Bronchial epithelial cell (primary cell): Measurements from ENCODE around the gene GNMT. TPM values are rescaled to one million over a fixed set of nuclear protein-coding genes. Genes with fewer than 3 reads are reported as not detected.

Experiments used
- DNase-seq: peaks from one replicate; pipeline ENCODE4 v3.0.0-alpha.2; 2010; ENCODE audit warnings: low read depth
- FAIRE-seq: peaks from 2 replicates; lab custom pipeline; 2011; peaks lifted over from hg19 to GRCh38; lab: Jason Lieb, UNC
- H3K27me3 ChIP-seq: 2 replicates; pipeline ENCODE4 v1.5.1; 2011; ENCODE audit warnings: low read length; ENCODE audit not compliant: control insufficient read depth, insufficient read depth
- H3K36me3 ChIP-seq: 2 replicates; pipeline ENCODE4 v1.5.1; 2011; ENCODE audit warnings: low read length; ENCODE audit not compliant: control insufficient read depth, insufficient read depth
- H3K4me3 ChIP-seq: 2 replicates; pipeline ENCODE4 v1.5.1; 2011; ENCODE audit warnings: mild to moderate bottlenecking, low read depth, low read length, control low read depth
- total RNA-seq: library from RNA; depleted of rRNA; stranded (reverse); fragments of >200 nt; gene quantifications from 2 replicates; pipeline ENCODE4 v1.2.1, GENCODE V29; 2014
- TF ChIP-seq, protein P1 (sequence below): IDR thresholded peaks from 2 replicates; pipeline ENCODE4 v1.5.1; 2011; ENCODE audit warnings: mild to moderate bottlenecking, moderate library complexity, low read length, control low read depth, inconsistent platforms; ENCODE audit not compliant: insufficient read depth, severe bottlenecking

Gene GNMT
- 0.26 TPM in 1 of 2 replicates, not detected in the other for total RNA-seq

DNA sequence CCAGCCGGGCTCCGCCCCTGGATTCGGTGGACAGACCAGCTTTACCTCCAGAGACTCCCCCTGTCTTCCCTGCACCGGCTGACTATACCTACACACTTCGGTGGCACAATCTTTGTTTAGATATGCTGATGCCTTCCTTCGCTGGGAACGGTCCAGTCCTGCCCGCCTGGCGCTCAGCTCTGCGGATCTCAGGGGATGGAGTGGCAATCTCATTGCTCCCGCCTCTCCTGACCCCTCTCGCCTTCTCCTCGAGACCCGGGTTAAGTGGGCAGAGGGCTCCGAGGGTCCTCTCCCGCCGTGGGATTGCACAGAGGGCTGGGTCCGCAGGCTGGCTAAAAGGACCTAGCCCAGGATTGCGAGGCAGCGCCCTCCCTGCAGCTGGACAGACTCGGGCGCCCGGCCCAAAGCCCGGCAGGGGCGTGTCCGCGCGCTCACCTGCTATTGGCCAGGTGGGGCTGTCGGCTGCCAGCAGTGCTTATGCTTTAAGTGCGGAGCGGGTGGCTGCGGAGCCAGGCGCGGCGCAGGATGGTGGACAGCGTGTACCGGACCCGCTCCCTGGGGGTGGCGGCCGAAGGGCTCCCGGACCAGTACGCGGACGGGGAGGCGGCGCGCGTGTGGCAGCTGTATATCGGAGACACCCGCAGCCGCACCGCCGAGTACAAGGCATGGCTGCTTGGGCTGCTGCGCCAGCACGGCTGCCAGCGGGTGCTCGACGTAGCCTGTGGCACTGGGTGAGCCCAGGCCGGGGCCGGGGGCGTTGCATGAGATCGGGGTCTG is at the start of gene GNMT:
TSS of gene GNMT (plus strand) at position 512 of the 777 bp plus-strand sequence. CDS start at position 526, 14 bp downstream.
- Histone ChIP-seq H3K27me3 (no peaks in the 10 kb centered on the region), H3K36me3 (peaks cover 14% of the 10 kb centered on the region), H3K4me3 (peak within 1 kb of the TSS; percentile 37)
- TF ChIP-seq, protein P1, sequence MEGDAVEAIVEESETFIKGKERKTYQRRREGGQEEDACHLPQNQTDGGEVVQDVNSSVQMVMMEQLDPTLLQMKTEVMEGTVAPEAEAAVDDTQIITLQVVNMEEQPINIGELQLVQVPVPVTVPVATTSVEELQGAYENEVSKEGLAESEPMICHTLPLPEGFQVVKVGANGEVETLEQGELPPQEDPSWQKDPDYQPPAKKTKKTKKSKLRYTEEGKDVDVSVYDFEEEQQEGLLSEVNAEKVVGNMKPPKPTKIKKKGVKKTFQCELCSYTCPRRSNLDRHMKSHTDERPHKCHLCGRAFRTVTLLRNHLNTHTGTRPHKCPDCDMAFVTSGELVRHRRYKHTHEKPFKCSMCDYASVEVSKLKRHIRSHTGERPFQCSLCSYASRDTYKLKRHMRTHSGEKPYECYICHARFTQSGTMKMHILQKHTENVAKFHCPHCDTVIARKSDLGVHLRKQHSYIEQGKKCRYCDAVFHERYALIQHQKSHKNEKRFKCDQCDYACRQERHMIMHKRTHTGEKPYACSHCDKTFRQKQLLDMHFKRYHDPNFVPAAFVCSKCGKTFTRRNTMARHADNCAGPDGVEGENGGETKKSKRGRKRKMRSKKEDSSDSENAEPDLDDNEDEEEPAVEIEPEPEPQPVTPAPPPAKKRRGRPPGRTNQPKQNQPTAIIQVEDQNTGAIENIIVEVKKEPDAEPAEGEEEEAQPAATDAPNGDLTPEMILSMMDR: no peak
- FAIRE-seq (no peak), DNase-seq (peak; percentile 57)

- FAIRE-seq (no peak), DNase-seq (no peak)
- TF ChIP-seq, protein P1: no peak
- no peak overlapping the region for H3K4me3 ChIP-seq
- H3K36me3 ChIP-seq: no peaks in the 10 kb centered on the region
- H3K27me3 ChIP-seq: no peaks in the 10 kb centered on the region
These were observed 49.2 kb upstream of the GNMT start for GRCh38 chr6:42911171-42912021.

DNA sequence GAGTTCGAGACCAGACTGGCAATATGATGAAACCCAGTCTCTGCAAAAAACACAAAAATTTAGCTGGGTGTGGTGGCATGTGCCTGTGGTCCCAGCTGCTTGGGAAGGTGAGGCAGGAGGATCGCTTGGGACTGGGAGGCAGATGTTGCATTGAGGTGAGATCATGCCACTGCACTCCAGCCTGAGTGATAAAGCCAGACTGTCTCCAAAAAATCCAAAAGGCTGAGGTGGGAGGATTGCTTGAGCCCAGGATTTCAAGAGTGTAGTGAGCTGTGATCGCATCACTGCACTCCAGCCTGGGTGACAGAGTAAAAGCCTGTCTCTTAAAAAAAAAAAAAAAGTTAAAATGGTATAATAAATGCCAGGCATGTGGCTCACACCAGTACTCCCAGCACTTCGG is 46.0 kb upstream of the GNMT start:
- Histone ChIP-seq H3K27me3 (no peaks in the 10 kb centered on the region), H3K36me3 (no peaks in the 10 kb centered on the region), H3K4me3 (no peak overlapping the region)
- FAIRE-seq (no peak), DNase-seq (no peak)
- TF ChIP-seq, protein P1: no peak

GRCh38 chr6:42915732-42916131 is 44.8 kb upstream of the GNMT start, which contains the start of gene PTCRA:
Gene PTCRA, plus strand, starts transcription at chr6:42916053. Its CDS starts 17 bp downstream, at chr6:42916070.
- FAIRE-seq (no peak), DNase-seq (no peak)
- Histone ChIP-seq H3K4me3 (no peak within 1 kb of the TSS), H3K27me3 (no peaks in the 10 kb centered on the region), H3K36me3 (no peaks in the 10 kb centered on the region)
- TF ChIP-seq, protein P1: no peak

DNA sequence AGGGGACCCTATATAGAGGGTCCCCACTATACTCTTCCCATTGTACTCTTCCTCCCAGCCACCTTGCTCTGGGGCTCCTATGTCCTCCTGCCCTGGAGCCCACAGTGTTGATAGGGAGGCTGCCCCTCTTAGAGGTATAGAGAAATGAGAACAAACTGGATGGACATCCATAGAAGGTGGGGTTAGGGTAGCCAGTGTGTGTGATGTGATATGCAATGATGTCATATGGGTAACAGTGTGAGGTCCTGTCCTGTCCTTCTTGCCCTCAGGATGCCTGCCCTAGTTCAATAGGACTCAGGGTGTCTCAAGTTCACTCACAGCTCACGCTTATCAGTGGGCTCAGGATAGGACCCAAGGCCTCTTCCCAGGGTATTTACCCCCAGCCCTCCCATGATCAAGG is 44.3 kb upstream of the GNMT start:
- Histone ChIP-seq H3K27me3 (no peaks in the 10 kb centered on the region), H3K36me3 (no peaks in the 10 kb centered on the region), H3K4me3 (no peak overlapping the region)
- FAIRE-seq (peak; percentile 52), DNase-seq (no peak)
- TF ChIP-seq, protein P1: no peak
